OCI-LY7 (cell line): ENCODE results near the gene CARD6. TPM values are rescaled to one million over a fixed set of nuclear protein-coding genes. Genes with fewer than 3 reads are reported as not detected.
"Not testable (repeated sequence)": the region's sequence is repeated elsewhere in the genome, so short reads cannot be mapped to it uniquely, and the experiment has no call there.

Experiments
- BruUV-seq: library from RNA; stranded (reverse); fragments of 400-500 nt; replicated peaks from 2 replicates; lab custom pipeline; 2021; lab: Mats Ljungman, UMichigan
- CTCF ChIA-PET: fragments of 300-600 bp; sonication (Branson Sonifier 250); formaldehyde crosslinking; loops from one replicate; lab custom pipeline; 2022; ENCODE audit warnings: antibody characterized with exemption; ENCODE audit not compliant: unreplicated experiment; lab: Charles Lee
- POLR2A ChIA-PET: fragments of 300-600 bp; sonication (Branson Sonifier 250); formaldehyde crosslinking; loops from one replicate; lab custom pipeline; 2022; ENCODE audit warnings: antibody characterized with exemption; lab: Charles Lee
- DNase-seq: peaks from one replicate; pipeline ENCODE4 v3.0.0-alpha.2; 2015; ENCODE audit warnings: low spot score
- H2AFZ ChIP-seq: fragments of 200-600 bp; sonication (generic), shearing (Covaris generic); 2 replicates; pipeline ENCODE4 v1.6.1; 2014; ENCODE audit warnings: mild to moderate bottlenecking, antibody characterized with exemption, low read length, moderate library complexity
- H3K27ac ChIP-seq: fragments of 200-600 bp; sonication (generic); 2 replicates; pipeline ENCODE4 v1.5.1; 2014; ENCODE audit warnings: mixed run types, low read depth, mild to moderate bottlenecking, moderate library complexity, low read length, inconsistent platforms; ENCODE audit not compliant: poor library complexity, severe bottlenecking
- H3K36me3 ChIP-seq: fragments of 200-600 bp; sonication (generic); 2 replicates; pipeline ENCODE4 v1.6.1; 2014; ENCODE audit warnings: mild to moderate bottlenecking, antibody characterized with exemption, low read length, moderate library complexity, mixed read lengths; ENCODE audit not compliant: insufficient read depth
- H3K4me1 ChIP-seq: fragments of 200-600 bp; sonication (generic); 2 replicates; pipeline ENCODE4 v1.5.1; 2014; ENCODE audit warnings: mild to moderate bottlenecking, low read length; ENCODE audit not compliant: insufficient read depth, poor library complexity, severe bottlenecking
- H3K4me2 ChIP-seq: fragments of 200-600 bp; sonication (generic); 2 replicates; pipeline ENCODE4 v1.6.1; 2014; ENCODE audit warnings: mild to moderate bottlenecking, low read length
- H3K4me3 ChIP-seq: fragments of 200-600 bp; sonication (generic); 2 replicates; pipeline ENCODE4 v1.5.1; 2014; ENCODE audit warnings: mild to moderate bottlenecking, low read depth, low read length; ENCODE audit not compliant: poor library complexity, severe bottlenecking
- H3K79me2 ChIP-seq: fragments of 200-600 bp; sonication (generic); 2 replicates; pipeline ENCODE4 v1.6.1; 2016; ENCODE audit warnings: low read depth, mild to moderate bottlenecking, low read length, moderate library complexity, mixed read lengths; ENCODE audit not compliant: insufficient read depth
- H3K9me2 ChIP-seq: fragments of 200-600 bp; sonication (generic); 2 replicates; pipeline ENCODE4 v1.6.1; 2016; ENCODE audit warnings: mild to moderate bottlenecking, low read length, mixed read lengths; ENCODE audit not compliant: insufficient read depth
- H3K9me3 ChIP-seq: fragments of 200-600 bp; sonication (generic); 2 replicates; pipeline ENCODE4 v1.6.1; 2014; ENCODE audit warnings: mild to moderate bottlenecking, mixed run types, low read length, mixed read lengths
- H4K20me1 ChIP-seq: fragments of 200-600 bp; sonication (generic); 2 replicates; pipeline ENCODE4 v1.6.1; 2014; ENCODE audit warnings: mild to moderate bottlenecking, antibody characterized with exemption, low read length, moderate library complexity, mixed read lengths; ENCODE audit not compliant: insufficient read depth
- CTCF ChIP-seq: fragments of 200-600 bp; sonication (generic); conservative IDR thresholded peaks from 2 replicates; pipeline ENCODE4 v1.5.1; 2014; ENCODE audit warnings: mild to moderate bottlenecking, antibody characterized with exemption, low read length, moderate library complexity, mixed read lengths
- EZH2phosphoT487 ChIP-seq: fragments of 200-600 bp; sonication (generic); IDR thresholded peaks from 2 replicates; pipeline ENCODE4 v1.6.1; 2018; ENCODE audit warnings: low read depth, borderline replicate concordance, mild to moderate bottlenecking, mixed run types, antibody characterized with exemption, low read length, moderate library complexity, mixed read lengths
- intact Hi-C: fragments of 100-400 bp; cut with micrococcal nuclease; formaldehyde crosslinking; loops from one replicate; pipeline ENCODE4 v1.10.0; 2022; ENCODE audit not compliant: unreplicated experiment
- total RNA-seq, 2 experiments: library from RNA; depleted of rRNA in 1 of 2; stranded (reverse); fragments of >200 nt in 1 of 2; shearing (Covaris generic) in 1 of 2; gene quantifications; 2 replicates each; pipeline ENCODE4 v1.2.3, GENCODE V29; 2014 to 2022

CARD6 gene
- total RNA-seq, 2 experiments from 2014 or later: 0.53 to 1.1 TPM

DNA sequence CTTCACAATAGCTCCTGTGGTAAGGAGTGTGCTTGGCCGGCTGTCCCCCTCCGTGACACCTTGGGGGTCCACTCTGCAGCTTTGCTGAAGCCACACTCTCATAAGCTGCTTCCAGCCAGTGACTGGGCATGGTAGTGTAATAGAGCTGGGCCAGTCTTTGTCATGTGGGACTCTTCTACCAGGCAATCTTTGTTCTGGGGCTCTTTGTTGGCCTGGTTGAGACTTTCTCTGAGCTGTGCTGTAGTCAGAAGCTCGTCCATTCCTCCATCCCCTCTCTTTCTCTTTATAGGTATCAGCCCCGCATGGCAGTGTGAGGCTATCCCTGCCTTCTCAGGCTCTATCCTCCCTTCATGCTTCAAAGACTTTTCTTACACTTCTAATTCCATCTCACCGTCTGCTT, 25.7 kb downstream of the CARD6 start:
- Histone ChIP-seq H3K27ac (no peak overlapping the region), H3K9me3 (no peaks in the 10 kb centered on the region), H3K4me3 (no peak overlapping the region), H3K4me2 (no peak overlapping the region), H2AFZ (no peak overlapping the region), H3K4me1 (no peaks in the 10 kb centered on the region), H4K20me1 (no peaks in the 10 kb centered on the region), H3K9me2 (no peaks in the 10 kb centered on the region), H3K36me3 (no peaks in the 10 kb centered on the region), H3K79me2 (no peaks in the 10 kb centered on the region)
- CTCF ChIA-PET: no interaction called here
- no TSS peak for BruUV-seq
- no peak for DNase-seq
- intact Hi-C loops: no loop called here
- POLR2A ChIA-PET: interaction anchor here (0.7 kb wide), 1 partner anchor 77 kb away, joined by 4 read pairs; no protein-coding TSS in a partner anchor
- TF ChIP-seq CTCF: no peak
- TF ChIP-seq EZH2phosphoT487: no peak

DNA sequence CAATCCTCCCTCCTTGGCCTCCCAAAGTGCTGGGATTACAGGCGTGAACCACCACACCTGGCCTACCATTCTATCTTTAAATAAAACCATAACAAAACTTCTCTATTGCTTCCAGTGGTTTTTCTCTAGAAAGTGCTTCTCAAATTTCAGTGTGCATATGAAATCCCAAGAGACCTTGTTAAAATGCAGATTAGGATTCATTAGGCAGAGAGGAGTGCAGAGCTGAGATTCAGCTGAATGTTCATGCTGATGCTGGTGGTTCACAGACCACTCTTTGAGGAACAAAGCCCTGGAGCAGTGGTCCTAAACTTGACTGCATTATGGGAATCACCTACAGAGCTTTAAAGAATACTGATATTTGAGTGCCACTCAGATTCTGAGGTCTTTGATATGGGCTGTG, 28.2 kb downstream of the CARD6 start:
- no peak overlapping the region for H3K4me2 ChIP-seq
- intact Hi-C loops: no loop called here
- H3K36me3 ChIP-seq: no peaks in the 10 kb centered on the region
- DNase-seq: no peak
- no peak overlapping the region for H2AFZ ChIP-seq
- CTCF ChIA-PET: interaction anchor here (0.7 kb wide), 1 partner anchor 30 kb away, joined by 4 read pairs; no protein-coding TSS in a partner anchor
- no peaks in the 10 kb centered on the region for H3K9me3 ChIP-seq
- TF ChIP-seq EZH2phosphoT487: no peak
- TF ChIP-seq CTCF: no peak
- no peaks in the 10 kb centered on the region for H3K79me2 ChIP-seq
- H3K4me1 ChIP-seq: no peaks in the 10 kb centered on the region
- POLR2A ChIA-PET: no interaction called here
- H4K20me1 ChIP-seq: no peaks in the 10 kb centered on the region
- H3K4me3 ChIP-seq: no peak overlapping the region
- no TSS peak for BruUV-seq
- H3K9me2 ChIP-seq: no peaks in the 10 kb centered on the region
- H3K27ac ChIP-seq: no peak overlapping the region

DNA sequence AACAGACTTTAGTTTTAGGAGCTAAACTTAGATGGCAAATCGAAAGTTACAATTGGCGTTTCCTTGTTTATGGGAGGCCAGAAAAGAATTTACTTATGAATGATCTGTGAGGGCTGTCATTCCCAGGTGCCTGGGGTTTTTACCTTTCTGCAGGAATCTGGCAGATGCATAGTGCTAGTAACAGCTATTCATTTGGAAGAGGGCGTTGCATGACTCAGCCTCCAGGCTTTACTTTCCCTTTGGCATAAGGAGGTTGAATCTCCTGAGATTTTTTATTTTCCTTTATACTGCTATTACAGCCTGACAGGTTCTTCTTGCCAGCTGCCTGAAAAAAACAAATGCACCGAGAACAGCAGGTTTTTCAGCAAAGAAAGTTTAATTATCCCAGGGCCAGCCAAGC, 30.0 kb downstream of the CARD6 start:
- BruUV-seq: no TSS peak
- no peaks in the 10 kb centered on the region for H3K79me2 ChIP-seq
- no peaks in the 10 kb centered on the region for H3K9me3 ChIP-seq
- TF ChIP-seq CTCF (no peak), EZH2phosphoT487 (no peak)
- no peaks in the 10 kb centered on the region for H3K9me2 ChIP-seq
- CTCF ChIA-PET: no interaction called here
- no peak for DNase-seq
- no peaks in the 10 kb centered on the region for H4K20me1 ChIP-seq
- no peaks in the 10 kb centered on the region for H3K36me3 ChIP-seq
- H3K4me1 ChIP-seq: no peaks in the 10 kb centered on the region
- H3K4me3 ChIP-seq: no peak overlapping the region
- no peak overlapping the region for H2AFZ ChIP-seq
- no peak overlapping the region for H3K4me2 ChIP-seq
- no peak overlapping the region for H3K27ac ChIP-seq
- POLR2A ChIA-PET: no interaction called here
- intact Hi-C loops: loop anchor here (10.0 kb wide), 1 partner anchor 1296 kb away; no protein-coding TSS in a partner anchor

DNA sequence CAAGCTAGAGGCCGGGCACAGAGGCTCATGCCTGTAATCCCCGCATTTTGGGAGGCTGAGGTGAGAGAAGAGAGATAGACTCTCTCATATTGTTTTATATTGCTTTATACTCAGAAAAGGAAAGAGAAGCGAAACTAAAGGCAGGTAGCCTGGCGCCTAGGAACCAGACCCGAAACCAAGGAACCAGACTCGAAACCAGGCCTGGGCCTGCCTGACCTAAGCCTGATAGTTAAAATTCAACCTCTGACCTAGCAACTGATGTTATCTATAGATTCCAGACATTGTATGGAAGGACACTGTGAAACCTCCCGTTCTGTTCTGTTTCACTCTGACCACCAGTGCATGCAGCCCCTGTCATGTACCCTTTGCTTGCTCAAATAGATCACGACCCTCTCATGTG, 31.1 kb downstream of the CARD6 start:
- POLR2A ChIA-PET, H3K4me2 ChIP-seq, H3K9me3 ChIP-seq, H3K36me3 ChIP-seq, H3K9me2 ChIP-seq, H3K4me3 ChIP-seq, BruUV-seq, CTCF ChIA-PET, H3K79me2 ChIP-seq, H4K20me1 ChIP-seq, H3K27ac ChIP-seq, DNase-seq, H3K4me1 ChIP-seq, H2AFZ ChIP-seq: not testable (repeated sequence)
- intact Hi-C loops: loop anchor here (10.0 kb wide), 1 partner anchor 1297 kb away; no protein-coding TSS in a partner anchor
